Karpas-422 (cell line): Measurements from ENCODE around the gene NR2E1. TPM values are rescaled to one million over a fixed set of nuclear protein-coding genes. Genes with fewer than 3 reads are reported as not detected.

Experiments used
- DNase-seq: peaks from one replicate; pipeline ENCODE4 v3.0.0-alpha.2; 2015
- H2AFZ ChIP-seq: fragments of 200-600 bp; sonication (generic); 2 replicates; pipeline ENCODE4 v1.6.1; 2014; ENCODE audit warnings: antibody characterized with exemption, low read length, mixed read lengths
- H3K27ac ChIP-seq: fragments of 200-600 bp; sonication (generic); 2 replicates; pipeline ENCODE4 v1.5.1; 2014; ENCODE audit warnings: mild to moderate bottlenecking, low read length, moderate library complexity
- H3K27me3 ChIP-seq: fragments of 200-600 bp; sonication (generic); 2 replicates; pipeline ENCODE4 v1.6.1; 2014; ENCODE audit warnings: low read length, mixed read lengths
- H3K36me3 ChIP-seq: fragments of 200-600 bp; sonication (generic); 2 replicates; pipeline ENCODE4 v1.6.1; 2014; ENCODE audit warnings: low read length, mixed read lengths; ENCODE audit not compliant: insufficient read depth
- H3K4me1 ChIP-seq: fragments of 200-600 bp; sonication (generic); 2 replicates; pipeline ENCODE4 v1.6.1; 2014; ENCODE audit warnings: mild to moderate bottlenecking, low read length, mixed read lengths
- H3K4me2 ChIP-seq: fragments of 200-600 bp; sonication (generic); 2 replicates; pipeline ENCODE4 v1.6.1; 2014; ENCODE audit warnings: low read length, low read depth, mild to moderate bottlenecking; ENCODE audit not compliant: poor library complexity, severe bottlenecking
- H3K4me3 ChIP-seq: fragments of 200-600 bp; sonication (generic); 2 replicates; pipeline ENCODE4 v1.5.1; 2014; ENCODE audit warnings: mild to moderate bottlenecking, antibody characterized with exemption, low read length, mixed read lengths
- H3K79me2 ChIP-seq: fragments of 200-600 bp; sonication (generic); 2 replicates; pipeline ENCODE4 v1.6.1; 2014; ENCODE audit warnings: mild to moderate bottlenecking, low read length, mixed read lengths
- H3K9ac ChIP-seq: fragments of 200-600 bp; sonication (generic); 2 replicates; pipeline ENCODE4 v1.6.0; 2014; ENCODE audit warnings: low read length
- H3K9me2 ChIP-seq: fragments of 200-600 bp; sonication (generic), shearing (Covaris generic); replicated peaks from 2 replicates; pipeline ENCODE4 v1.6.0; 2014; ENCODE audit warnings: mild to moderate bottlenecking, low read length, moderate library complexity; ENCODE audit not compliant: insufficient read depth
- H3K9me3 ChIP-seq: fragments of 300-700, 200-600 bp; sonication (generic); 2 replicates; pipeline ENCODE4 v1.6.1; 2014; ENCODE audit warnings: low read length, mixed read lengths
- H4K20me1 ChIP-seq: fragments of 200-600 bp; sonication (generic); 2 replicates; pipeline ENCODE4 v1.6.1; 2014; ENCODE audit warnings: mild to moderate bottlenecking, antibody characterized with exemption, low read length, low read depth; ENCODE audit not compliant: insufficient read depth
- total RNA-seq: library from RNA; depleted of rRNA; stranded (reverse); fragments of >200 nt; shearing (Covaris generic); gene quantifications from 2 replicates; pipeline ENCODE4 v1.2.3, GENCODE V29; 2014; ENCODE audit warnings: low replicate concordance; rRNA removed

Gene NR2E1
- not detected in 2 replicates for total RNA-seq

DNA sequence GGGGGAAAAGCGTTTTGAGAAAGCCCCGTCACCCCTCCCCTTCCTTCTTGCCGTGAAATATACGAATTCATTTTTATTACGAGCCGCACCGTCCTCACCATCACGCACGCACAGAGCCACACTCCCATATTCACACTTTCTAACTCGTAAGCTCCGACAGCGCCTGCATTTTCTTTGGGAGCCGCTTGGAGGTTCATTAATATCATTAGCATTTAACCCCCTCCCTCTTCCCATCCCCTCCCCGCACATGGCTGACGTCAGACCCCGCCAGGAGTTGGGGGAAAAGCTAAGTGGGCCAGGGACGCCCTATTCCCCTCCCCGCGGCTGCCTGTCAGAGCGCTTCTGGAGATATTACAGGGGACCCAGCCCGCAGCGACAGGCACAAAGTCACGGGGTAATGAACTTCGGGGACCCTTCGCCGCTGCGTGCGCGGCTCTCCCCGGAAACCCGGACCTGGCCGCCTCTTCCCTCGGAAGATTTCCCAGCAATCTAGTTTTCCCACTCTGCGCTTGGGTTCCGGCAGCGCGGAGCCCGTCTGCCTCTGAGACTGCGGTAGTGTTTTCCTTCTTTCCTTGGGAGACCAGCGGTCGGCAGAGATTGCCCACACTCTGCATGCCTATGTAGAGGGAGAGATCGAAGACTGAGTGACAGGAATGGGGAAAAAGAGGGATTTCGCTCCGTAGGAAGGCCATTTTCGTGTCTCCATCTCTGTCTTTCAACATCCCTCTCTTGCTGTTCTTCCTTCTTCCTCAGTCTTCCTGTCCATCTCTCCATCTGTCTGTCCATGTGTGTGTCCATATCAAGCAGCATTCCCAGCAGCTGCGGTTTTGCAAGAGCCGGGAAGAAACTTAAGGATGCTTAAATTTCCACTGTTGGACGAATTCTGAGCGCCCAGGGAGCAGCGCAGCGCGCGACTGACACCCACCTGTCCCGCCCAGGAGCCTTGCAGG, at the start of gene NR2E1:
Gene NR2E1, plus strand, starts transcription at position 309 of the 950 bp plus-strand sequence. CDS start 744 bp downstream, outside the sequence.
- Histone ChIP-seq H3K9me3 (no peaks in the 10 kb centered on the region), H3K79me2 (no peaks in the 10 kb centered on the region), H3K4me3 (no peak within 1 kb of the TSS), H3K27me3 (no peaks in the 10 kb centered on the region), H3K36me3 (no peaks in the 10 kb centered on the region), H3K9ac (no peak within 1 kb of the TSS), H3K27ac (no peak within 1 kb of the TSS), H3K4me2 (no peak within 1 kb of the TSS), H2AFZ (no peak within 1 kb of the TSS), H3K9me2 (no peaks in the 10 kb centered on the region), H3K4me1 (peaks cover 9% of the 10 kb centered on the region), H4K20me1 (no peaks in the 10 kb centered on the region)
- DNase-seq = no peak

DNA sequence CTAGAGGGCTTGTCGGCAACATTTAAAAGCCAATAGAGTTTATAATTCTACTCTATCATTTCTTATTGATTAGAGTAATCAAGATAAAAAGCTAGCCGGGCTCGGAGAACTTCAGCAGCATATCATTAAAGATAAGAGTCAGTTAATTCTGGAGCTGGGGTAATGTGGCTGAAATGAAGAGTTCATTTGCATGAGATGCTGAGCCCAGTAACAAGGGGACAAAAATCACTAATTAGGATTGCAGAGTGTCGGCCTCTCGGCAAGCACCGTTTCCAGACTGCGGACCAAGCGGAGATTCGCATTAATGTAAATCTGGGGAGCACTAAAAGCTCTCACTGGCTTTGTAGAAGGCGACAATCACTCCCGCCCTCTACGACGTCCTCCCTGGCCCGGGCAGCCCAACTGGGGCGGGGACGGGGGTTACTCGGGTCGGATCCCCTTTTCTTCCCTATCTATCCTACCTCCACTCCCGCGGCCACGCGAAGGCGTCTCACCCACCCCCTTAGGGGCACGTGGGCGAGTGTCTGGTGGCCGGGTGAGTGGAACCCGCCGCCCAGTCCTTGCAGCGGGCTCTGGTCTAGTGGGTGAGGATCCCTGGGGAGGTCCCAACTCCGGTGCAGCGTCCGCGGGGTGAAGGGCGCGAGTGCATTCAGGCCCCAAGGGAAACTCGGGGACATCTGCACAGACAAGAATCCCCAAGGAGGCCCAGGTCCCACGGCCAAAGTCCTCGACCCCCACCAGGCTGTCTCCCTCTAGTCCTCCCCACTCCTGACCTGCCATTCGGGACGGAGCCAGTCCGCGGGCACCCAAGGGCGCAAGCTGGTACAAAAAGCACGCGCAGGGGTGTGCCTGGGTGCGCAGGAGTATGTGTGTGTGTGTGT, 49.0 kb upstream of the NR2E1 start:
- Histone ChIP-seq H3K4me2 (peak overlapping the region; percentile 98), H4K20me1 (peaks cover 4% of the 10 kb centered on the region; the same call in 1 of the 2 replicates), H3K27ac (no peak overlapping the region), H3K9ac (peak overlapping the region; percentile 61), H3K27me3 (0 out of 2 replicates have a peak, but pooled peaks cover 3% of the 10 kb centered on the region), H3K4me1 (peaks cover 28% of the 10 kb centered on the region), H3K4me3 (peak overlapping the region; percentile 79), H2AFZ (peak overlapping the region; percentile 92; the same call in 1 of the 2 replicates), H3K9me2 (no peaks in the 10 kb centered on the region), H3K79me2 (no peaks in the 10 kb centered on the region), H3K36me3 (no peaks in the 10 kb centered on the region), H3K9me3 (no peaks in the 10 kb centered on the region)
- peak; percentile 46 for DNase-seq

DNA sequence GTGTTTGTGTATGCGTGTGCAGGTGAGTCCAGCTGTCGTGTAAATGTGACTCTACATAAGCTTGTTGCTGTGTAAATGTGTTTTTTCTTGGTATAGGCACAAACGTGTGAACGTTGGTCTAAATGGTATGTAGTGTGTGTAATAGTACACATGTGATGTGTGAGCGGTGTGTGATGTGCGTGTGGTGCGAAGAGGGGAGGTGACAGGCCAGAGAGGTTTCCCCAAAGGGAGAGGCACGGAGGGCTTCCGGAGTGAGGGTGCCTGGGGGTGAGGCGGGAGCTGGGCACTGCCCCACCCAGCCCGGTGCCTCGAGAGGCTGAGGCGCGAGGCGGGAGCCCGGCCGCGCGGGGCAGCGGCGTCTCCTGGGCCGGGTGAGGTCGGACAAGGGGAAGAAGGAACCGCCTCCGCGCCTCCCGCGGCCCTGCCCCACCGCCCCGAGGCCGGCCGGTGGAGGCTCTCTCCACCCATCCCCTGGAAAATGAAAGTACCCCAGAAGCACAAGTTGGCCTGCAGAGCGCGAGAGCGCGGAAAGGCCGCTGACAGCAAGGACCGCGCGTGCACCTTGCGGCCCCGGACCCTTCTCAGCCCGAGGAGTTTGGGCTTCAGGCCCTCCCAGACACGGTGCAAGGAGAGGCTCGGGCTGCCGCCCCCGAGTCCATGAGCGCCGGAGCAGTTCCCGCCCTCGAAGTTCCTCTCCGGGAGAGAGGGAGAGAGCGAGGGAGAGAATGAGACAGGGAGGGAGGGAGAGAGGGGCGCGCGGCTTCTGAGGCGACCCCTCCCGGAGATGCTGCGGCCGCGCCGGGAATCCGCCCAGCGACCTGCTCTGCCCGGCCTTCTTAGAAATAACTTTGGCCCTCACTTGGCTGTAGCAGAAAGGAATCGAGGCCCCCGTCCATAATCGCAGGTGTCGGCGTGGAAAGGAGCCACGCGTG, 48.1 kb upstream of the NR2E1 start:
- DNase-seq = peak; percentile 61
- Histone ChIP-seq H3K9ac (peak overlapping the region; percentile 61), H3K27me3 (0 out of 2 replicates have a peak, but pooled peaks cover 3% of the 10 kb centered on the region), H3K9me3 (no peaks in the 10 kb centered on the region), H3K36me3 (no peaks in the 10 kb centered on the region), H3K4me1 (peaks cover 28% of the 10 kb centered on the region), H3K9me2 (no peaks in the 10 kb centered on the region), H3K4me2 (peak overlapping the region; percentile 98), H3K4me3 (peak overlapping the region; percentile 79), H2AFZ (peak overlapping the region; percentile 92), H4K20me1 (peaks cover 4% of the 10 kb centered on the region; the same call in 1 of the 2 replicates), H3K79me2 (no peaks in the 10 kb centered on the region), H3K27ac (no peak overlapping the region)

DNA sequence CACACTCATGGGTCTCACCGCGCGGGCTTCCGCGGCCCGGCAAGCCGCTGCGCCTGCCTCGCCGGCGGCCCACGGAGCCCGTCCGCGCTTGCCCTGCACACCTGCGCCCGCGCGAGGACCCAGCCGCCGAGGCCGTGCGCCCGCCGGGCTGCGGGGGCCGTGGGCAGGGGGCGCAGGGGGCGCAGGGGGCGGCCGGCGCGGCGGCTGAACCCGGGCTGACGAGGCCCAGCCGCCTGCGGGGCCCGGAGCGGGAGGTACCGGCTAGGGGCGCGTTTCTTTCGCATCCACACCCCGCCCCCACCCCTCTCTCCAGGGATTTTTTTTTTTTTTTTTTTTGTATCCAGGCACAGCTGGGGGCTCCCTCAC, 47.5 kb upstream of the NR2E1 start:
- DNase-seq = no peak
- H2AFZ ChIP-seq = no peak overlapping the region
- H3K4me2 ChIP-seq = peak overlapping the region; percentile 98
- no peaks in the 10 kb centered on the region for H3K9me3 ChIP-seq
- H3K36me3 ChIP-seq = no peaks in the 10 kb centered on the region
- no peaks in the 10 kb centered on the region for H3K9me2 ChIP-seq
- 0 out of 2 replicates have a peak, but pooled peaks cover 3% of the 10 kb centered on the region for H3K27me3 ChIP-seq
- no peak overlapping the region; the same call in 1 of the 2 replicates for H3K9ac ChIP-seq
- peak overlapping the region; percentile 79 for H3K4me3 ChIP-seq
- H4K20me1 ChIP-seq = peaks cover 4% of the 10 kb centered on the region; the same call in 1 of the 2 replicates
- no peak overlapping the region for H3K27ac ChIP-seq
- peaks cover 28% of the 10 kb centered on the region for H3K4me1 ChIP-seq
- H3K79me2 ChIP-seq = no peaks in the 10 kb centered on the region

DNA sequence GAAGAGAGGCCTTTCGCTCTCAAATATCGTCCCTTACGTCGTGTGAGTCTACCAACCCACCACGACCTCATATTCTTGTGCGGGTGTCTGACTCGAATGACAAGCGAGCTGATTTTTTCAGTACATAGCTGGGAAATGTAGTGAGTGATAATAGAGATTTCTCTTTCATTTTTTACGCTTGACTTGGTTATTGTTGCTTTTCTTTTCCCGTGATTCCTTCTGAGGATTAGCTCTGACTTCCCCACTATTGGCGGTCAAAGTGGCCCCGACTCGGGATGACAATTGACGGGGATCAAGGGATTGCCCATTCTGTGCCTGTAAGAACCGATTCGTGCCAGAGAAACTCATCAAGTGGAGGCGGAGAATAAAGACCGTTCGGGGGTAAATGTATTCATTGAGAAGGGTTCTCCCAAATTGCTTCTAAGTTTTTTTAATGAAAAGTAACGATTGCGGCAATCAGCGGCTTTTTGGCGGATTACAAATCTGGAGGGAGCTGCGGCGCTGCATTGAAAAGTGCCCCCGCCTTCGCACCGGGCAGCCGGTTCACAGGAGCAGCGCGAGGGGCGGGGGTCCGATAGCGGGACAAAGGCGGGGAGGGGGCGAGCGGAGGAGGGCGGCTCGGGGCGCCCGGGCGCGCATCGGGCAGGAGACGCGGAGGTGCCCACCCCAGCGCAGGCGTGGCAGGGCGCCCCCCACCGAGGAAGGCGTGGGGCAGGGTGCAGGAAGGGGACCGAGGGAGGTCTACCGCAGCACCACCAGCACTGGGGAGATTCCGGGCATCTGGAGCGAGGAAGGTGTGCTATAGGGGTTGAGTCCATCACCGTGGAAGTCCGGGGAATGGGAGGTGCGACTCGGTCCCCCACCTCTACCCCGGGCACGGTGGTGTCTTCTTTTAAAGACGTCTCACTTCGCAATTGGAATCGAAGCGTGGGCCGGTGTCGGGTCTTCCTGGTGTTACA, 46.7 kb upstream of the NR2E1 start:
- H3K79me2 ChIP-seq = no peaks in the 10 kb centered on the region
- H3K27me3 ChIP-seq = 0 out of 2 replicates have a peak, but pooled peaks cover 3% of the 10 kb centered on the region
- H3K4me2 ChIP-seq = no peak overlapping the region

DNA sequence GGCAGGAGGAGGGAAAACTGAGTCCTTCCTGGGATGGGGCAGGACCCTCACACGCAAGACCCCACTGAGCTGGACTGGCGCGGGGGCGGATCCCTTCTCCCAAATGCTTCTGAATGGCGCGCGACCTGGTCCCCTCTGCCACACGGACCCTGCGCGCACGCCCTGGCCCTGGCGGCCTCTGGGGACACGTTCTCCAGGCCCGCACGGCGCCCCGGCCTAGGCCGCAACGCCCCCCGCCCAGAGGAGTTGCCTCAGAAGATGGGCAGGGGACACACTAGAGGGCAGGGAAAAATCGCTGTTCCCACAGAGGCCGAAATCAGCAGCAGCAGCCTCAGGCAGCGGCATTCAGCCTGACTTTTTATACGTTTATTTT, 46.1 kb upstream of the NR2E1 start:
- no peaks in the 10 kb centered on the region for H3K9me3 ChIP-seq
- H3K4me1 ChIP-seq = peaks cover 28% of the 10 kb centered on the region
- H3K9me2 ChIP-seq = no peaks in the 10 kb centered on the region
- H3K27ac ChIP-seq = no peak overlapping the region
- H3K9ac ChIP-seq = no peak overlapping the region
- DNase-seq = no peak
- H3K79me2 ChIP-seq = no peaks in the 10 kb centered on the region
- no peak overlapping the region for H3K4me3 ChIP-seq
- H3K27me3 ChIP-seq = 0 out of 2 replicates have a peak, but pooled peaks cover 3% of the 10 kb centered on the region
- no peak overlapping the region for H2AFZ ChIP-seq
- no peaks in the 10 kb centered on the region for H3K36me3 ChIP-seq
- H4K20me1 ChIP-seq = peaks cover 4% of the 10 kb centered on the region; the same call in 1 of the 2 replicates
- no peak overlapping the region for H3K4me2 ChIP-seq

More for the DNA sequence above, 46.7 kb upstream of the NR2E1 start:
- H3K4me3 ChIP-seq = no peak overlapping the region
- H3K9me2 ChIP-seq = no peaks in the 10 kb centered on the region
- peaks cover 28% of the 10 kb centered on the region for H3K4me1 ChIP-seq
- no peak for DNase-seq
- H3K9ac ChIP-seq = no peak overlapping the region
- no peak overlapping the region for H3K27ac ChIP-seq
- H3K9me3 ChIP-seq = no peaks in the 10 kb centered on the region
- H3K36me3 ChIP-seq = no peaks in the 10 kb centered on the region
- H2AFZ ChIP-seq = no peak overlapping the region
- H4K20me1 ChIP-seq = peaks cover 4% of the 10 kb centered on the region; the same call in 1 of the 2 replicates
